Panc1 (cell line): Measurements from ENCODE around the gene ARF1.

Experiments used
- CTCF ChIP-seq: fragments of 450-650 bp; IDR thresholded peaks from 2 replicates; pipeline ENCODE4 v1.5.1; 2017; ENCODE audit warnings: mild to moderate bottlenecking
- POLR2AphosphoS5 ChIP-seq: IDR thresholded peaks from 2 replicates; pipeline ENCODE4 v1.6.1; 2012; ENCODE audit warnings: mild to moderate bottlenecking, low read depth, low read length, moderate library complexity

DNA sequence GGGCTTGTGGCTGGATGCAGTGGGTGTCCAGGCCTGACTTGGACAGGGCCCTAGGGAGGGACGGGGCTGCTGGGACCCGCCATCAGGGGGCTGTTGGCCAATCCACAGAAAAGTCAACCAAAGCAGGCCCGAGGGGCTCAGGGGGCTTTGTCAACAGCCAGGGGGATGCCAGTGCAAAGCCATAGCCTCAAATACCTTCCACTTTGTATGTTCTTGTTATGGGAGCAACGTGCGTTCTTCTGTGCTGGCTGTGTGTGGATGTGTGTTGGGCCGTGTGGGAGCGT is 35.4 kb upstream of the ARF1 start:
- TF ChIP-seq CTCF (no peak), POLR2AphosphoS5 (no peak)
